Smooth muscle cell (in vitro differentiated cells): Measurements from ENCODE around the gene TPM4. TPM values are rescaled to one million over a fixed set of nuclear protein-coding genes. Genes with fewer than 3 reads are reported as not detected.

Experiments
- DNase-seq: peaks from one replicate; lab custom pipeline; 2025; ENCODE audit not compliant: unreplicated experiment; lab: John Stamatoyannopoulos, UW
- H2AFZ ChIP-seq: fragments of 200-600 bp; sonication (generic); 2 replicates; pipeline ENCODE4 v1.6.0; 2016; ENCODE audit warnings: antibody characterized with exemption, low read depth, mild to moderate bottlenecking
- H3F3A ChIP-seq: fragments of 200-600 bp; sonication (generic); 2 replicates; pipeline ENCODE4 v1.6.0; 2017; ENCODE audit warnings: antibody characterized with exemption, low read depth
- H3K27ac ChIP-seq: fragments of 200-600 bp; sonication (generic); 2 replicates; pipeline ENCODE4 v1.5.1; 2016; ENCODE audit warnings: low read depth, mild to moderate bottlenecking
- H3K27me3 ChIP-seq: fragments of 200-600 bp; sonication (generic); 2 replicates; pipeline ENCODE4 v1.6.1; 2016; ENCODE audit warnings: low read depth, mild to moderate bottlenecking
- H3K36me3 ChIP-seq: fragments of 200-600 bp; sonication (generic); 2 replicates; pipeline ENCODE4 v1.5.1; 2016; ENCODE audit warnings: low read depth
- H3K4me1 ChIP-seq: fragments of 200-600 bp; sonication (generic); 2 replicates; pipeline ENCODE4 v1.5.1; 2016; ENCODE audit warnings: low read depth
- H3K4me2 ChIP-seq: fragments of 200-600 bp; sonication (generic); 2 replicates; pipeline ENCODE4 v1.6.0; 2016; ENCODE audit warnings: mild to moderate bottlenecking
- H3K4me3 ChIP-seq: fragments of 200-600 bp; sonication (generic); 2 replicates; pipeline ENCODE4 v1.5.1; 2016; ENCODE audit warnings: mild to moderate bottlenecking
- H3K79me2 ChIP-seq: fragments of 200-600 bp; sonication (generic); 2 replicates; pipeline ENCODE4 v1.6.0; 2016; ENCODE audit warnings: low read depth, mild to moderate bottlenecking
- H3K9ac ChIP-seq: fragments of 200-600 bp; sonication (generic); 2 replicates; pipeline ENCODE4 v1.6.0; 2016; ENCODE audit warnings: low read depth
- H3K9me3 ChIP-seq: fragments of 200-600 bp; sonication (generic); replicated peaks from 2 replicates; pipeline ENCODE4 v1.5.1; 2016; ENCODE audit warnings: low read depth
- H4K20me1 ChIP-seq: fragments of 200-600 bp; sonication (generic); 2 replicates; pipeline ENCODE4 v1.6.0; 2016; ENCODE audit warnings: low read depth
- WGBS: methylation state at CpG from one replicate; pipeline ENCODE4 v1.1.7; 2016; ENCODE audit warnings: low lambda C conversion rate; 5-methylcytosine and 5-hydroxymethylcytosine counted together
- polyA plus RNA-seq: library from polyadenylated mRNA; unstranded; fragments of >200 nt; fragmentation: Nextera tagmentation; extraction: Ambion mirVana; gene quantifications from 2 replicates; pipeline ENCODE4 v1.2.1, GENCODE V29; 2016
- total RNA-seq: library from RNA; depleted of rRNA; stranded (reverse); fragments of >200 nt; gene quantifications from 2 replicates; pipeline ENCODE4 v1.2.3, GENCODE V29; 2014
- TF ChIP-seq, protein P1 (sequence below): fragments of 200-600 bp; sonication (generic); IDR thresholded peaks from 2 replicates; pipeline ENCODE4 v1.5.1; 2017; ENCODE audit warnings: borderline replicate concordance, mild to moderate bottlenecking, antibody characterized with exemption; ENCODE audit not compliant: insufficient read depth, poor library complexity, severe bottlenecking

Gene TPM4
- total and polyA plus RNA-seq, 2 experiments from 2014 or later: 1,070 to 1,074 TPM

DNA sequence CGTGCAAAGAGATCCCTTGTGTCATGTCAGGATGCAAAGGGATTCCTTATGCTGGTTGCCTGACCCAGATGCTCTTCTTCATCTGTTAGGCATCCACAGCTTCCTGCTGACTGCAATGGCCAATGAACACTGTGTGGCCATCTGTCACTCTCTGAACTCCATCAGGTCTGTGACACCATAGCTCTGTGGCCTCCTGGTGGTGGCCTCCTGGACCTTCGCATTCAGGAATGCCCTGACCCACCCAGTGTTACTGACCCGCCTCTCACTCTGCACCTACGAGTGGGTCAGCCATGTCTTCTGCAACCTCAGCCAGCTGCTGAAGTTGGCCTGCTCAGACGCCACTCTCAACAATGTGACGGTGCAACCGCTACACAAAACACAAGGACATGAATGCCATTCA is 23.9 kb upstream of the TPM4 start:
- H2AFZ ChIP-seq: no peak overlapping the region
- H3K9me3 ChIP-seq: no peaks in the 10 kb centered on the region

DNA sequence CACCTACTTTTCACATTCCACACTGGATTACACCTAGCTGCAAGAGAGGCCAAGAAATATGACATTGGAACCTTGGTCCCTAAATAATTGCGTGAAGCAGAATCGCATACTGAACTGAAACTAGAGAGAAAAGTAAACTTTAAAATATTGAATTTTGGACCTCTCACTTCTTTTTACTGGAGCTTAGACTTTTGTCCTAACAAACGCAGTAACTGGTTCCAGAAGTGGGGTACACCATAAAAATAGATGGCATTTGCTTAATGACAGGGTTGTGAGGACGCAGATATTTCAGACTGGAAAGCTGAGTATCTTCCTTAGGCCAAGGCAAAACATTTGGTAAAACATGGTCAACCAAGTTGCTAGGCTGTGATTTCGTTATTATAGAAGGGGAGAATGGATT is 19.2 kb upstream of the TPM4 start:
- Histone ChIP-seq H3K36me3 (no peaks in the 10 kb centered on the region), H4K20me1 (no peaks in the 10 kb centered on the region), H3K4me3 (no peak overlapping the region), H3K4me2 (no peak overlapping the region), H2AFZ (no peak overlapping the region), H3K4me1 (no peaks in the 10 kb centered on the region), H3F3A (no peaks in the 10 kb centered on the region), H3K79me2 (no peaks in the 10 kb centered on the region), H3K27me3 (no peaks in the 10 kb centered on the region), H3K27ac (no peak overlapping the region), H3K9ac (no peak overlapping the region), H3K9me3 (no peaks in the 10 kb centered on the region)
- DNase-seq: no peak
- 76% methylated on average over 5 of the region's 5 CpGs for WGBS
- TF ChIP-seq, protein P1, sequence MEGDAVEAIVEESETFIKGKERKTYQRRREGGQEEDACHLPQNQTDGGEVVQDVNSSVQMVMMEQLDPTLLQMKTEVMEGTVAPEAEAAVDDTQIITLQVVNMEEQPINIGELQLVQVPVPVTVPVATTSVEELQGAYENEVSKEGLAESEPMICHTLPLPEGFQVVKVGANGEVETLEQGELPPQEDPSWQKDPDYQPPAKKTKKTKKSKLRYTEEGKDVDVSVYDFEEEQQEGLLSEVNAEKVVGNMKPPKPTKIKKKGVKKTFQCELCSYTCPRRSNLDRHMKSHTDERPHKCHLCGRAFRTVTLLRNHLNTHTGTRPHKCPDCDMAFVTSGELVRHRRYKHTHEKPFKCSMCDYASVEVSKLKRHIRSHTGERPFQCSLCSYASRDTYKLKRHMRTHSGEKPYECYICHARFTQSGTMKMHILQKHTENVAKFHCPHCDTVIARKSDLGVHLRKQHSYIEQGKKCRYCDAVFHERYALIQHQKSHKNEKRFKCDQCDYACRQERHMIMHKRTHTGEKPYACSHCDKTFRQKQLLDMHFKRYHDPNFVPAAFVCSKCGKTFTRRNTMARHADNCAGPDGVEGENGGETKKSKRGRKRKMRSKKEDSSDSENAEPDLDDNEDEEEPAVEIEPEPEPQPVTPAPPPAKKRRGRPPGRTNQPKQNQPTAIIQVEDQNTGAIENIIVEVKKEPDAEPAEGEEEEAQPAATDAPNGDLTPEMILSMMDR: no peak

More for the DNA sequence above, 23.9 kb upstream of the TPM4 start:
- no peak for DNase-seq
- Histone ChIP-seq H4K20me1 (no peaks in the 10 kb centered on the region), H3F3A (no peaks in the 10 kb centered on the region), H3K4me1 (no peaks in the 10 kb centered on the region), H3K36me3 (no peaks in the 10 kb centered on the region), H3K79me2 (no peaks in the 10 kb centered on the region), H3K4me2 (no peak overlapping the region), H3K9ac (no peak overlapping the region), H3K27me3 (no peaks in the 10 kb centered on the region), H3K27ac (no peak overlapping the region), H3K4me3 (no peak overlapping the region)
- 85% methylated on average over 7 of the region's 7 CpGs for WGBS
- TF ChIP-seq, protein P1: no peak

DNA sequence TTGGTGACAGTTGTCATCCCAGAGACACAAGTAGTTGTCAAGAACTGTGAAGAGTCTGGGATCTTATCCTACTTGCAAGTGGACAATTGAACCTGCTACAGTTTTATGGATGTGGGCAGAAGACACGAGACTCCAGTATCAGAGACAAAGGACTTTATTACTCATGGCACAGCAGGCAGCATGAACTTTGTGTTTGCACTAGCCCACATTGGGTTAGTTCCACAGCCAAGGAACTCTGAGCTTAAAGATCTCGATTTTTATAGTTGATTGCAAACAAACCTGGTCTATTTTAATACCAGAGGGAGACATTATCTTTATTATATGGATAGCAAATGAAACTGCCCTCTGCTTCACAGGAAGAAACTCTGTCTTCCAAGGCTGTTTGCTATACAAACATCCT is 16.0 kb upstream of the TPM4 start:
- H2AFZ ChIP-seq: no peak overlapping the region
- TF ChIP-seq, protein P1: no peak
- 64% methylated on average over 2 of the region's 2 CpGs for WGBS

DNA sequence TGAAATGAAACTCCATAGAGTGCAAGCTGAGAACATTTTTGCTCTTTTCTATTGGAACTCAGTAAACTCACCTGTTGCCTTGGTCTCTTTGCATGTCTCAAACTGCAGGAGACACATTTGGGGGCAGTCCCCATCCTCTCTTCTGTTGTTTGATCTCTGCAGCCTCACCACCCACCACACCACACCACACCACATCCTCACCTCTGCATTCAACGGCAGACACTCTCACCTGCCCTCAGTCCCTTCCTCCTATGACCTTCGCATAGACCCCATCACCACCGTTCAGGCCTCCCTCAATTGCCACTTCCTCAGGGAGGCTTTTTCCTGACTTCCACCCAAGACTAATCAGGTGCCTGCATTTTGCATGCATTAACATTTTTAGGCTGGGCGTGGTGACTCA is 14.4 kb upstream of the TPM4 start:
- WGBS: 80% methylated on average over 4 of the region's 4 CpGs

More for the DNA sequence above, 16.0 kb upstream of the TPM4 start:
- no peaks in the 10 kb centered on the region for H3K36me3 ChIP-seq
- no peak overlapping the region for H3K9ac ChIP-seq
- H3F3A ChIP-seq: no peaks in the 10 kb centered on the region
- no peak overlapping the region for H3K4me3 ChIP-seq
- DNase-seq: no peak
- no peaks in the 10 kb centered on the region for H3K4me1 ChIP-seq
- H3K27me3 ChIP-seq: no peaks in the 10 kb centered on the region
- no peaks in the 10 kb centered on the region for H3K9me3 ChIP-seq
- no peaks in the 10 kb centered on the region for H4K20me1 ChIP-seq
- H3K27ac ChIP-seq: no peak overlapping the region
- H3K79me2 ChIP-seq: no peaks in the 10 kb centered on the region
- no peak overlapping the region for H3K4me2 ChIP-seq

More for the DNA sequence above, 14.4 kb upstream of the TPM4 start:
- no peak overlapping the region for H2AFZ ChIP-seq
- H3K9ac ChIP-seq: no peak overlapping the region
- no peak overlapping the region for H3K27ac ChIP-seq
- no peaks in the 10 kb centered on the region for H3K36me3 ChIP-seq
- no peaks in the 10 kb centered on the region for H3F3A ChIP-seq
- H3K27me3 ChIP-seq: no peaks in the 10 kb centered on the region
- H3K4me1 ChIP-seq: no peaks in the 10 kb centered on the region
- H4K20me1 ChIP-seq: no peaks in the 10 kb centered on the region
- no peak overlapping the region for H3K4me2 ChIP-seq
- H3K4me3 ChIP-seq: no peak overlapping the region
- DNase-seq: no peak
- no peaks in the 10 kb centered on the region for H3K9me3 ChIP-seq
- TF ChIP-seq, protein P1: no peak
- no peaks in the 10 kb centered on the region for H3K79me2 ChIP-seq
